CD4-positive, alpha-beta T cell treated with Interleukin-4 for 1 hour (primary cell): Measurements from ENCODE around the gene SLC25A47.

Source experiments
- DNase-seq, 2 donors: peaks; one replicate each; pipeline ENCODE4 v3.0.0-alpha.2; 2020 to 2022

SLC25A47 gene

GRCh38 chr14:100350276-100350926, 27.3 kb downstream of the SLC25A47 start:
- DNase-seq = no peak

- DNase-seq = no peak
These were observed 27.8 kb downstream of the SLC25A47 start for GRCh38 chr14:100350986-100351385.

- DNase-seq = no peak
These were observed 35.3 kb downstream of the SLC25A47 start for GRCh38 chr14:100358396-100358795.

- DNase-seq = no peak
These were observed 36.0 kb downstream of the SLC25A47 start for GRCh38 chr14:100359111-100359510.

GRCh38 chr14:100359881-100360280, 36.7 kb downstream of the SLC25A47 start:
- no peak for DNase-seq

DNA sequence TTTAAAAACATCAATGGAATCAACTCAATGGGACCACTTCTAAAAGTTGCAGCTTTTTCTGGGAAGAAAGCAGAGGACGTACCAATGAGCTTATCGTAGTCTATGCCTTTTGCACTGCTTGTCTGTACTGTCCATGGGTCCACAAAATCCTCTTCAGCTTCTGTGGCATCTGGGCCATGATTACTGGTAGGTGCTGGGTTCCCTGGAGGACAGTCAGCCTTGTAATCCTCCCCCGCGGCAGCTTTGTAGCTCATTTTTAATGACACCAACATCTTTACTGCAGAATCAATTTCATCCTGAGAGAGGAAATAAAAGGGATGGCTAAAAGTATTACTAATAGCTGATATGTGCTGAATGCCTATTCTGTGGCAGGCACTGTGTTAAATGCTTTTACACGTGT, 38.5 kb downstream of the SLC25A47 start:
- no peak for DNase-seq

DNA sequence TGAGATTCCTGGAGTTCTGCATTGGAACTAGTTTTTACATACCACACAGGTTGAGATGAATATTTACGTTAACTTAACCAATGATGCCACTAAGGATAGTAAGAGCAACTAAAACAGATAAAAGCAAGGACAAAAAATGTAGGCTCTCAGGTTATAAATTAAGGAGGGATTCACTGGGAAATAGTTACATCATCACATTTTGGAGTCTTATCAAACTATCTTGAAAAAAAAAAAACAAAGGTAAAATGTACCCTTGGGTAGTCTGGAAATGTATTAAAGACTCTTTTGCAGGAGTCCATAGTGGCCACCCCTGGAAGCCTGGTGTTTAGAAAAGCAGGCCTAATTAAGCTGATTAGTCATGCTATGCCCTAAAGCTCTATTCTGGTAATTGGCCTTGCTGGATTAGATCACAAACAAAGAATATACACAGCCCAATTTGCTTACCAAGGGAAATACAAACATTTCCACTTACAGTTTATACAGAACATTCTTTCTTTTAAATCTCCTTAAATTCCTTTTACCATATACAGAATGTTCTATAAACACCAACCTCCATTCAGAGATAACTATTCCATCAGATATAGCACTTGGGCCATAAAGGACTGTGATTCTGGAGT, 39.3 kb downstream of the SLC25A47 start:
- DNase-seq = no peak

- no peak for DNase-seq
These were observed 39.9 kb downstream of the SLC25A47 start for GRCh38 chr14:100363053-100363452.

GRCh38 chr14:100364403-100364802, 41.3 kb downstream of the SLC25A47 start:
- no peak for DNase-seq

DNA sequence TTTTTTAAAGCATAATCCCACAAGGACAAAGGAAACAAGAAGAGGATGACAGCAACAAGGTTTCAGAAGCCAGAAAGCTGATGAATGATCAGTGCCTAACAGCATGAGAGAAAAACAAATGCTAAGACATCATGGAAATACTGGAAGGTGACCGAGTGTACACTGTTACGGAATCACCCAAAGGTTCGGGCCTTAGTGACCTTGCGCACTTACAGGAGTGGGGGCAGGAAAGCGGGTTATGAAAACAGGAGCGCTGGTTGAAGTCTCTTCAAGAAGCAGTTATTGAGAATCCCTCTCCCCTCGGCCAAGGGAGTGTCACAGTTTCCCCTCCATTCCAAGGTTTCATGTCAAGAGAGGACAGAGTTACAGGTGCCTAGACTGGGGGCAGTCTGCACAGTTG, 42.6 kb downstream of the SLC25A47 start:
- DNase-seq = no peak

DNA sequence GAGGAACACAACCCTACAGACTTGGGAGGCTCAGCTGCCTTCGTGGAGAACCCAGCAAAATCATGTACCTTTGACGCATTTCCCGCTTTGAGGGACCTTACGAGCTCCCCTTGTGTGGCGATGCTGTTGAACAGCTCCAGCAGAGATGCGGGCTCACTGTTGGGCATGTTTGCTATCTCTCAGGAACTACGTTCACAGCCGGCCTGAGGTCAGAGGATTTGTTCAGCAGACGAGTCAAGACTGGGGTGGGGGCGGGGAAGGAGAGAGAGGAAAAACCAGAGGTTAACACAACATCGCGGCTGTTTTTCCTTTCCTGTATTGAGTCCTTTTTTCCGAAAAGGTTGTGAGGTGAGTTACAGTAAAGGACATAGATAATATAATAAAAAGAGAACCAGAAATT, 45.9 kb downstream of the SLC25A47 start:
- DNase-seq = no peak

DNA sequence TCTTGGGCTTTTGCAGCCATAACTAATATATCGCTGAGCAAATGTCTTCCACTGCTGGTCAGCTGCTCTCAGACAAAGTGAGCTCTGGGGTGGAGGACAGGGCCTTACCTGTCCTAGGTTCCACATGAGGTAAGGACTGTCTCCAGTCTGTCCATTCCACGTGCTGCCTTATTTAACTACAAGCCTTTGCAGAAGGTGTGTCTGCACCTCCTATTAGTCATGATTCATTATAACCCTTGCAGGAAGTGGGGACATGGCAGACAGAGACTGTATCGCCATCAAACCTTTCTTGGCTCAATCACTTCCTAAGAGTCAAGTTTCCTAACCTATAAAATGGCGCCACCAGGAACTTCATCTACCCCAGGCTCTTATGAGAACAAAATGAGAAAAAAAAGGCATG, 46.9 kb downstream of the SLC25A47 start:
- DNase-seq = no peak

GRCh38 chr14:100371773-100372172, 48.6 kb downstream of the SLC25A47 start:
- no peak for DNase-seq

DNA sequence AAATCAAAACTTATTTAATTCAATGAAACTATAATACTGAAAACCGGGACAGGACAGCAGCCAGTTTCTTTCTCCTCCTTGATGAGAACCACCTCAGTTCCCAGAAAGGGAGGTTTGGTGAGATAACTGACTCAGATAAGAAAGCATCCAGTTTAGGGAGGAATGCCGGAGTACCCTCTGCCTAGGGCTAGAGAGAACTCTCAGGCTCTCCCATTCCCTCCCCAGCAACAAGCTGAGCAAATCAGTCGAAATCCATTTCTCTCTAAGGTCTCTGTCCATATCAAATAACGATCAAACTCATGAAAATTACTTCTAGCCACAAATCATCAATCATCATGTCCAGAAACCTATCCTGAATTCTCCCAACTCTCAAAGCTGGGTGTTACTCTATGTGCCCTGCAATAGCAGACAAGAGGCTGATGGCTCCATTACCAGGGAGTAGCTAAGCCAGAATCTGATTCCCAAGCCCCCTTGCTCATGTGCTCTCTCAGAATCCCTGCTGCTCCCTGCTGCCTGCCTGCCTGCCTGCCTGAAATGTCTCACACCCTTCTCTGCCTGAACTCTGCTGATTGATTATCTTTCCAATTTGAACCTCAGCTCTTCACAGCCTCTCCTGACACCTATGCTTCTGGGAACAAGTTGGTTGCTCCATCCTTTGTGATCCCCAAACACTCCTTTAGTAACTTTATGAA, 49.4 kb downstream of the SLC25A47 start:
- no peak for DNase-seq

- no peak for DNase-seq
These were observed 51.1 kb downstream of the SLC25A47 start for GRCh38 chr14:100374270-100374669.

GRCh38 chr14:100374876-100375265, 51.7 kb downstream of the SLC25A47 start:
- DNase-seq = peak in 1 of 2 donors; percentile 22

DNA sequence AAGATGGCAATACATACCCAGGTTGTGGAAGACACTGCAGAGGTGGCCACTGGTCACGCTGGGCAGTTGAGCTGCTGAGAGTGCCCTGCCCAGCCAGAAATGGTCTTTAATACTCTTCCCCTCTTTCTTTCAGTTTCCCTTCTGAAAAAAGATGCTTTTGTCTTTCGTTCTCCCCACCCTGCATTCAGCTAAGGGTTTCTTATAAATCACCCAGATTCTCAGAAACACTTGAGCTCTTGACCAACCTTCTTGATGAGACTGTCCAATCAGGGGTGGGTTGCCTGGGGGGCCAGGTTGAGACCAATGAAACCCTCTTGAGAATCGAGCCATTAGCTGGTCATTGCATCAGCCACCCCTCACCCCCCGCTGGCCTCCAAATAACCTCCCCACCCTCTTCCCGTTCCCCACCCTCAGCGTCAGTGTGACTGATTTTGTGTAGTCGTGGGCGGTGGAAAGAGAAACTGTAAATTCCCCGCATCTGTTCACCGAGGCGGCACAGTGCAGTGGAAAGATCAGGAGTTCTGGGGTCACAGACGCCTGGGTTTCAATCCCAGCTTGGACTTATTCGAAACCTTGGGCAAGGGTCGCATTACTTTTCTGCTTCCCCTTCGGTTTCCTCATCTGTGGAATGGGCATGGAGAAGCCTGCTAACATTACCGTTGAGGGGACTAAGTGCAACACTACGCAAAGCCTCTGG, 52.3 kb downstream of the SLC25A47 start:
- peak; percentile 65 to 86 for DNase-seq

- peak; percentile 93 for DNase-seq
These were observed 53.0 kb downstream of the SLC25A47 start, which contains the start of gene WDR25 for GRCh38 chr14:100375963-100376735. WDR25 (plus strand) TSS chr14:100376485.

DNA sequence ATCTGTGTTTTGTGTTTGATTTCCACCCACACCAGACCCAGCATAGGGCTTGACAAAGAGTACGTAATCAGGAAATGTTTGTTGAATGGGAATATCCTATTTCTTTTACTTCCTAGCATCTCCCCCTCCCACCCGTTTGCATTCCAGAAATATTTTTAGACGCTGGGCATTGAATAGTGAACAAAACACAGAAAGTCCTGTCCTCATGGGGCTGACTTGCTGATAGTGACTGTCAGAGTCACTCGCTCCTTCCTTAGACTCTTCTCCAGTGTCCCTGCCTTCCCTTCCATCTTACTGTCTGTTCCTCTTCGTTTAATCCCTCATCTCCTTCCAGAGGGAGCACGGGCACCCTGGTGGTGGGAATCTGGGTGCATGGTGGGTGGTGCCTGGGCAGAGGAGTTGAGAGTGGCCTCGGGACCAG, 53.6 kb downstream of the SLC25A47 start:
- DNase-seq = no peak
